A549 (cell line): ENCODE measurements around the gene NR5A2.

Experiments used
- CHD2 ChIP-seq: fragments of 150-350 bp; IDR thresholded peaks from 2 replicates; pipeline ENCODE4 v1.6.1; 2014; ENCODE audit warnings: low read length; ENCODE audit not compliant: partially characterized antibody
- HOXA7 ChIP-seq: fragments of 250-450 bp; sonication (Bioruptor Pico); IDR thresholded peaks from 2 replicates; pipeline ENCODE4 v1.5.0; 2020; ENCODE audit warnings: mild to moderate bottlenecking, moderate library complexity
- MAZ ChIP-seq: fragments of 150-350 bp; IDR thresholded peaks from 2 replicates; pipeline ENCODE4 v1.6.1; 2014; ENCODE audit warnings: antibody characterized with exemption, low read depth, low read length, borderline replicate concordance
- MYC ChIP-seq: IDR thresholded peaks from 2 replicates; pipeline ENCODE4 v1.6.1; 2012; ENCODE audit warnings: mild to moderate bottlenecking, inconsistent platforms, low read length, improper control_type of control experiment, borderline replicate concordance
- NR3C1 ChIP-seq: fragments of >200 bp; sonication (Bioruptor Twin); formaldehyde crosslinking; IDR thresholded peaks from 3 replicates; pipeline ENCODE4 v1.6.1; 2017
- POLR2A ChIP-seq: IDR thresholded peaks from 2 replicates; pipeline ENCODE4 v1.6.1; 2012; ENCODE audit warnings: mild to moderate bottlenecking, low read length
- TP53 ChIP-seq: fragments of 250-450 bp; sonication (Bioruptor Pico); IDR thresholded peaks from 2 replicates; pipeline ENCODE4 v1.5.0; 2021; ENCODE audit warnings: mild to moderate bottlenecking, moderate library complexity
- TF ChIP-seq, protein P1 (sequence below): fragments of >200 bp; sonication (Bioruptor Twin); formaldehyde crosslinking; IDR thresholded peaks from 3 replicates; pipeline ENCODE4 v1.5.1; 2016
- TF ChIP-seq, protein P2 (sequence below): IDR thresholded peaks from 2 replicates; pipeline ENCODE4 v1.6.1; 2012; ENCODE audit warnings: low read depth, borderline replicate concordance

DNA sequence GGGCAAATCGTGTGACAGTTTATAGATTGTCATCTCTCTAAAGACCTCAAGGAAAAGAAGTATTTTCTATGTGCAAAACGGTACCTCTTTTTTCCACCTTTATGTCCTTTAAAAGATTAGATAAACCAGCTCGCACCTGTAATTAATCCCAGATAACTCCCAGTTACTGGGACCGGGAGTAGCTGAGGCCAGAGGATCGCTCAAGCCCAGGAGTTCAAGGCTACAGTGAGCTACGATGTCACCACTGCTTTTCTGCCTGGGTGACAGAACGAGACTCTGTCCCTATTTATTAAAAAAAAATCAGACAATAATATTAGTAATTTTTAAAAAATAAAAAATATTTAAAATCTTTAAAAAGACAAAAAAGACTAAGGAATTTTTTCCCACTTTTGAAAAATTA, 141.4 kb downstream of the NR5A2 start:
- TF ChIP-seq MYC (no peak), NR3C1 (no peak), MAZ (no peak), CHD2 (no peak), HOXA7 (CRISPR knock-in tag) (no peak), POLR2A (no peak), TP53 (CRISPR knock-in tag) (no peak)
- TF ChIP-seq, protein P1, sequence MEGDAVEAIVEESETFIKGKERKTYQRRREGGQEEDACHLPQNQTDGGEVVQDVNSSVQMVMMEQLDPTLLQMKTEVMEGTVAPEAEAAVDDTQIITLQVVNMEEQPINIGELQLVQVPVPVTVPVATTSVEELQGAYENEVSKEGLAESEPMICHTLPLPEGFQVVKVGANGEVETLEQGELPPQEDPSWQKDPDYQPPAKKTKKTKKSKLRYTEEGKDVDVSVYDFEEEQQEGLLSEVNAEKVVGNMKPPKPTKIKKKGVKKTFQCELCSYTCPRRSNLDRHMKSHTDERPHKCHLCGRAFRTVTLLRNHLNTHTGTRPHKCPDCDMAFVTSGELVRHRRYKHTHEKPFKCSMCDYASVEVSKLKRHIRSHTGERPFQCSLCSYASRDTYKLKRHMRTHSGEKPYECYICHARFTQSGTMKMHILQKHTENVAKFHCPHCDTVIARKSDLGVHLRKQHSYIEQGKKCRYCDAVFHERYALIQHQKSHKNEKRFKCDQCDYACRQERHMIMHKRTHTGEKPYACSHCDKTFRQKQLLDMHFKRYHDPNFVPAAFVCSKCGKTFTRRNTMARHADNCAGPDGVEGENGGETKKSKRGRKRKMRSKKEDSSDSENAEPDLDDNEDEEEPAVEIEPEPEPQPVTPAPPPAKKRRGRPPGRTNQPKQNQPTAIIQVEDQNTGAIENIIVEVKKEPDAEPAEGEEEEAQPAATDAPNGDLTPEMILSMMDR = no peak
- TF ChIP-seq, protein P2, sequence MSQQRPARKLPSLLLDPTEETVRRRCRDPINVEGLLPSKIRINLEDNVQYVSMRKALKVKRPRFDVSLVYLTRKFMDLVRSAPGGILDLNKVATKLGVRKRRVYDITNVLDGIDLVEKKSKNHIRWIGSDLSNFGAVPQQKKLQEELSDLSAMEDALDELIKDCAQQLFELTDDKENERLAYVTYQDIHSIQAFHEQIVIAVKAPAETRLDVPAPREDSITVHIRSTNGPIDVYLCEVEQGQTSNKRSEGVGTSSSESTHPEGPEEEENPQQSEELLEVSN = no peak
